ENCODE data around the gene SF3A2.

- TF ChIP-seq GABPA (IDR thresholded peaks at IDR 0.05; ENCODE audit: low read depth) = no peak
- TF ChIP-seq EZH2 (IDR thresholded peaks at IDR 0.05; ENCODE audit: borderline replicate concordance, control insufficient read depth, low read depth, low read length) = no peak
- TF ChIP-seq REST (IDR thresholded peaks at IDR 0.05; ENCODE audit: low read depth, low read length) = no peak
- TF ChIP-seq ATF3 (IDR thresholded peaks at IDR 0.05; ENCODE audit: borderline replicate concordance, extremely low read depth, low read depth, low read length) = no peak
- TF ChIP-seq ESRRA (IDR thresholded peaks at IDR 0.05; ENCODE audit: low read length) = no peak
- no peak for TF ChIP-seq BCL11A (IDR thresholded peaks at IDR 0.05; ENCODE audit: low read depth, low read length)
- no peak for TF ChIP-seq NFXL1 (IDR thresholded peaks at IDR 0.05; ENCODE audit: borderline replicate concordance)
- TF ChIP-seq RELA (IDR thresholded peaks at IDR 0.05; ENCODE audit: borderline replicate concordance, partially characterized antibody) = no peak
- no peak for TF ChIP-seq MYC (IDR thresholded peaks at IDR 0.05; ENCODE audit: insufficient read depth, insufficient read length, insufficient replicate concordance, low read length, severe bottlenecking)
- TF ChIP-seq PKNOX1 (IDR thresholded peaks at IDR 0.05) = no peak
Measured at GRCh38 chr19:2226051-2226839, 10.4 kb upstream of the SF3A2 start.
